NB4 (cell line): Measurements from ENCODE around the gene DRAXIN.

Experiments used
- DNase-seq: peaks from one replicate; pipeline ENCODE4 v3.0.0; 2010; ENCODE audit warnings: low read depth
- H3K4me3 ChIP-seq: one replicate; pipeline ENCODE4 v1.5.1; 2011; ENCODE audit warnings: mild to moderate bottlenecking, low read depth, low read length, moderate library complexity
- MAX ChIP-seq: IDR thresholded peaks from 2 replicates; pipeline ENCODE4 v1.6.1; 2011; ENCODE audit warnings: low read depth, low read length
- MYC ChIP-seq: IDR thresholded peaks from 2 replicates; pipeline ENCODE4 v1.6.1; 2011; ENCODE audit warnings: low read depth, low read length
- POLR2A ChIP-seq: IDR thresholded peaks from 2 replicates; pipeline ENCODE4 v1.6.1; 2011; ENCODE audit warnings: mild to moderate bottlenecking; ENCODE audit not compliant: insufficient read length; ENCODE audit errors: extremely low read depth
- TF ChIP-seq, protein P1 (sequence below): IDR thresholded peaks from one replicate; pipeline ENCODE4 v1.5.1; 2012; ENCODE audit warnings: low read depth, low read length

DRAXIN gene

GRCh38 chr1:11729155-11729497 is 37.6 kb downstream of the DRAXIN start:
- no peak for DNase-seq
- no peak overlapping the region for H3K4me3 ChIP-seq
- TF ChIP-seq POLR2A (no peak), MAX (no peak), MYC (no peak)
- TF ChIP-seq, protein P1, sequence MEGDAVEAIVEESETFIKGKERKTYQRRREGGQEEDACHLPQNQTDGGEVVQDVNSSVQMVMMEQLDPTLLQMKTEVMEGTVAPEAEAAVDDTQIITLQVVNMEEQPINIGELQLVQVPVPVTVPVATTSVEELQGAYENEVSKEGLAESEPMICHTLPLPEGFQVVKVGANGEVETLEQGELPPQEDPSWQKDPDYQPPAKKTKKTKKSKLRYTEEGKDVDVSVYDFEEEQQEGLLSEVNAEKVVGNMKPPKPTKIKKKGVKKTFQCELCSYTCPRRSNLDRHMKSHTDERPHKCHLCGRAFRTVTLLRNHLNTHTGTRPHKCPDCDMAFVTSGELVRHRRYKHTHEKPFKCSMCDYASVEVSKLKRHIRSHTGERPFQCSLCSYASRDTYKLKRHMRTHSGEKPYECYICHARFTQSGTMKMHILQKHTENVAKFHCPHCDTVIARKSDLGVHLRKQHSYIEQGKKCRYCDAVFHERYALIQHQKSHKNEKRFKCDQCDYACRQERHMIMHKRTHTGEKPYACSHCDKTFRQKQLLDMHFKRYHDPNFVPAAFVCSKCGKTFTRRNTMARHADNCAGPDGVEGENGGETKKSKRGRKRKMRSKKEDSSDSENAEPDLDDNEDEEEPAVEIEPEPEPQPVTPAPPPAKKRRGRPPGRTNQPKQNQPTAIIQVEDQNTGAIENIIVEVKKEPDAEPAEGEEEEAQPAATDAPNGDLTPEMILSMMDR: no peak

- TF ChIP-seq POLR2A: no peak
- TF ChIP-seq, protein P1: no peak
- TF ChIP-seq MYC: no peak
- 0 out of 2 replicates have a peak, but pooled peaks have one; percentile 18 for TF ChIP-seq MAX
- peak; percentile 74 for DNase-seq
- no peak overlapping the region for H3K4me3 ChIP-seq
These were observed 38.3 kb downstream of the DRAXIN start for GRCh38 chr1:11729498-11730428.

- H3K4me3 ChIP-seq: no peak overlapping the region
- peak; percentile 96 for DNase-seq
- TF ChIP-seq, protein P1: no peak
- TF ChIP-seq POLR2A: no peak
- TF ChIP-seq MYC: peak; percentile 62; the same call in 1 of the 2 replicates
- TF ChIP-seq MAX: no peak; the same call in 1 of the 2 replicates
These were observed 39.0 kb downstream of the DRAXIN start for GRCh38 chr1:11730429-11730891.

GRCh38 chr1:11731691-11732283 is 40.3 kb downstream of the DRAXIN start:
- no peak overlapping the region for H3K4me3 ChIP-seq
- no peak for DNase-seq

DNA sequence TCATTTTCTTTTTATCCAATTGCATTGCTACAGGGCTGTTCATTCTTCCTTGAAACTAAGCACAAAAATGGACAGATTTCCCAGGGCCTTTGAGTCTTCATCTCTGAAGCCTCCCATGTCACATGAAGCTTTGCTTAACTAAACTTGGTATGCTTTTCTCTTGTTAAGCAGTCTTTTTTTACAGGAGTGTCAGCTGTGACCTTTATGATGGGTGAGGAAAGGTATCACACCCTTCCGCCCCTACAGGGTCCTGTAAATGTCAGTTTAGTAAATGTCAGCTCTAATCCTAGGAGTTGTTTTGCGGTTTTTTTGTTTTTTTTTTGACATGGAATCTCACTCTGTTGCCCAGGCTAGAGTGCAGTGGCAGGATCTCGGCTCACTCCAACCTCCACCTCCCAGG is 41.8 kb downstream of the DRAXIN start:
- no peak for TF ChIP-seq MYC
- TF ChIP-seq, protein P1: no peak
- TF ChIP-seq POLR2A: no peak
- TF ChIP-seq MAX: no peak
- DNase-seq: no peak
- no peak overlapping the region for H3K4me3 ChIP-seq

More at GRCh38 chr1:11731691-11732283, 40.3 kb downstream of the DRAXIN start:
- no peak for TF ChIP-seq POLR2A
- no peak for TF ChIP-seq MAX
- TF ChIP-seq, protein P1: no peak
- no peak for TF ChIP-seq MYC
